HFFc6 (cell line): ENCODE results near the gene PTPN2. TPM values are rescaled to one million over a fixed set of nuclear protein-coding genes. Genes with fewer than 3 reads are reported as not detected.

Source experiments
- DNase-seq: peaks from one replicate; pipeline ENCODE4 v3.0.0-alpha.2; 2018
- H3K27ac Mint-ChIP-seq: 2 replicates; pipeline ENCODE4 v1.8.0; 2020; ENCODE audit warnings: mild to moderate bottlenecking, mixed read lengths
- H3K27me3 Mint-ChIP-seq: 2 replicates; pipeline ENCODE4 v1.8.0; 2021; ENCODE audit warnings: mild to moderate bottlenecking, moderate library complexity, mixed read lengths; ENCODE audit not compliant: insufficient read depth
- H3K36me3 Mint-ChIP-seq: 2 replicates; pipeline ENCODE4 v1.8.0; 2021; ENCODE audit warnings: low read depth, mixed read lengths
- H3K4me1 Mint-ChIP-seq: 2 replicates; pipeline ENCODE4 v1.8.0; 2020; ENCODE audit warnings: low read depth, mixed read lengths
- H3K4me3 Mint-ChIP-seq: 2 replicates; pipeline ENCODE4 v1.8.0; 2020; ENCODE audit warnings: mild to moderate bottlenecking, moderate library complexity, mixed read lengths
- H3K9me3 Mint-ChIP-seq: 2 replicates; pipeline ENCODE4 v1.8.0; 2020; ENCODE audit warnings: mild to moderate bottlenecking, mixed read lengths
- total RNA-seq, 6 experiments: library from RNA; stranded (reverse); fragmentation: NEBNext Ultra II Directional; extraction: Animal tissue kit (Norgen Biotek cat#: 25700); gene quantifications; 2 replicates in 1 of 6; 3 replicates in 5 of 6; pipeline ENCODE4 v1.2.3, GENCODE V29; 2021
- TF ChIP-seq, protein P1 (sequence below): fragments of 200-600 bp; sonication (generic); IDR thresholded peaks from 2 replicates; pipeline ENCODE4 v1.5.0; 2021; ENCODE audit warnings: antibody characterized with exemption, mild to moderate bottlenecking

Gene PTPN2
- total RNA-seq, 6 experiments from 2014 or later: 21.1 to 24.4 (median 23.2) TPM

DNA sequence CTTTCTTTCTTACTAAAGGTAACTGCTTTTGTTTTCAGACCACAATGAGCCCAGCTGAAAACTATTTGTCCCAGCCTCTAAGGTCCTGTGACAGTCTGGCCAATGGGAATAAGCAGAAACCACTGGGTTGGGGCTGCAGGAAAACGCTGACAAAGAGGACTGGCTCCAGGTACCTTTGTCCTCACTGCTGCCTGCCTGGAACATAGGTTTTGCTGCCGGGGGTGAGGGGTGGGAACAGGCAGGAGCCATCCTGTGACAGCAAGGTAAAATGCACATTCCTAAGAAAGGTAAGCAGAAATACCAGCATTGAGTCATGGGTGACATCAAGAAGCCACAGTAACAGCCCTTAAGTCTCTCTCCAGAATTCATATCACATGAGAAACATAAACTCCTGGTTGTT lies 21.6 kb downstream of the PTPN2 start:
- DNase-seq: no peak
- Mint-ChIP-seq H3K36me3 (no peaks in the 10 kb centered on the region), H3K27me3 (peaks cover 2% of the 10 kb centered on the region; the same call in 1 of the 2 replicates), H3K4me1 (peaks cover 19% of the 10 kb centered on the region), H3K4me3 (no peak overlapping the region), H3K9me3 (no peaks in the 10 kb centered on the region), H3K27ac (no peak overlapping the region)
- TF ChIP-seq, protein P1, sequence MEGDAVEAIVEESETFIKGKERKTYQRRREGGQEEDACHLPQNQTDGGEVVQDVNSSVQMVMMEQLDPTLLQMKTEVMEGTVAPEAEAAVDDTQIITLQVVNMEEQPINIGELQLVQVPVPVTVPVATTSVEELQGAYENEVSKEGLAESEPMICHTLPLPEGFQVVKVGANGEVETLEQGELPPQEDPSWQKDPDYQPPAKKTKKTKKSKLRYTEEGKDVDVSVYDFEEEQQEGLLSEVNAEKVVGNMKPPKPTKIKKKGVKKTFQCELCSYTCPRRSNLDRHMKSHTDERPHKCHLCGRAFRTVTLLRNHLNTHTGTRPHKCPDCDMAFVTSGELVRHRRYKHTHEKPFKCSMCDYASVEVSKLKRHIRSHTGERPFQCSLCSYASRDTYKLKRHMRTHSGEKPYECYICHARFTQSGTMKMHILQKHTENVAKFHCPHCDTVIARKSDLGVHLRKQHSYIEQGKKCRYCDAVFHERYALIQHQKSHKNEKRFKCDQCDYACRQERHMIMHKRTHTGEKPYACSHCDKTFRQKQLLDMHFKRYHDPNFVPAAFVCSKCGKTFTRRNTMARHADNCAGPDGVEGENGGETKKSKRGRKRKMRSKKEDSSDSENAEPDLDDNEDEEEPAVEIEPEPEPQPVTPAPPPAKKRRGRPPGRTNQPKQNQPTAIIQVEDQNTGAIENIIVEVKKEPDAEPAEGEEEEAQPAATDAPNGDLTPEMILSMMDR: no peak

DNA sequence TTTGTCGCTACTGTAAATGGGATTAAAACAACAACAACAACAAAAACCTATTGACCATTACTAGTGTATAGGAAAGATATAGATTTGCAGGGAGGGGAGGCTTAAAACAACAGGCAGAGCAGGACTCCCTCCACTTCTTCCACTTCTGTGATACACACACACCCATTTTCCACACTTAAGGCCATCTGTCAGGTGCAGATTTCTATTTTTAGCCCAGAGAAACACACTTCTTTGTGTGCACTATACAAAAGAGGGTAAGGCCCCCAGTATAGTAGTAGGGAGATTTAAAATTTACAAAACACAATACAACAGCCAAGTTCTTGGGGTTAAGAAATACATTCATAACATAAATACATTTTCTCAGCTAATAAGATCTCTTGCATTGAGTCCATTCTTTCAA lies 22.4 kb downstream of the PTPN2 start:
- H3K36me3 Mint-ChIP-seq: no peaks in the 10 kb centered on the region
- H3K4me1 Mint-ChIP-seq: peaks cover 19% of the 10 kb centered on the region
- H3K27ac Mint-ChIP-seq: no peak overlapping the region
- DNase-seq: no peak
- H3K27me3 Mint-ChIP-seq: peaks cover 2% of the 10 kb centered on the region; the same call in 1 of the 2 replicates
- TF ChIP-seq, protein P1: no peak
- H3K4me3 Mint-ChIP-seq: no peak overlapping the region
- no peaks in the 10 kb centered on the region for H3K9me3 Mint-ChIP-seq

DNA sequence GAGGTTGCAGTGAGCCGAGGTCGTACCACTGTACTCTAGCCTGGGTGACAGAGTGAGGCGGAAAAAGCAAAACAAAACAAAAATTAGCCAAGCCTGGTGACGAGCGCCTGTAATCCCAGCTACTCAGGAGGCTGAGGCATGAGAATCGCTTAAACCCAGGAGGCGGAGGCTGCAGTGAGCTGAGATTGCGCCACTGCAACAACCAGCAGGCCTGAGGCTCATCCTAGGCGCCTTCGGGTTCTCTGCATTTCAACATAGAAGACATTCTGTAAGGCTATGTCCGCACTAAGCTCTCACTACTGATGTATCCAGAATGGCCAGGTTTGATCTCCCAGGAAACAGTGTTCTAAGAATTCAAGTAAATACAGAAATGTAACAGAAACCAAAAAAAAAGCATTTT lies 23.5 kb downstream of the PTPN2 start:
- Mint-ChIP-seq H3K27ac (no peak overlapping the region), H3K9me3 (no peaks in the 10 kb centered on the region), H3K36me3 (no peaks in the 10 kb centered on the region; the same call in none of the 2 replicates), H3K4me3 (no peak overlapping the region), H3K27me3 (peaks cover under 1% of the 10 kb centered on the region; the same call in 1 of the 2 replicates), H3K4me1 (peaks cover 19% of the 10 kb centered on the region)
- DNase-seq: no peak
- TF ChIP-seq, protein P1: no peak

DNA sequence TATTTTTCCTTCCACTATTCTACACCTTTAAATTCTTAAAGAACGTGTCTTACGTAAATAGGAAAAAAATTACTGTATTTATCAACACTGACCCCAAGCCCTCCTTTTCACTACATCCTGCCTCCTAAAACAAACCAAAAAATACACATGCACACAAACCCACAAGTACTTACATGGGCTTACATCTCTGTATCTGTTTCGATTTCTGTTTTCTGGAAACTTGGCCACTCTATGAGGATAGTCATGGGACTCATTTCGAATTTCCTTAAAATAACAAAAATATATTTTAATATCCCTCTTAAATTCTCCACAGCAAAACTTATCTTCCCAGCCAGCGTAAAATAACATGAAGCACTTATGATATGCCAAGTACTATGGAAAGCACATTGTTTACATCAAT lies 25.0 kb downstream of the PTPN2 start:
- TF ChIP-seq, protein P1: no peak
- peaks cover 6% of the 10 kb centered on the region for H3K36me3 Mint-ChIP-seq
- DNase-seq: no peak
- no peak overlapping the region for H3K27ac Mint-ChIP-seq
- H3K27me3 Mint-ChIP-seq: no peaks in the 10 kb centered on the region; the same call in 1 of the 2 replicates
- no peaks in the 10 kb centered on the region for H3K9me3 Mint-ChIP-seq
- H3K4me3 Mint-ChIP-seq: no peak overlapping the region
- H3K4me1 Mint-ChIP-seq: peaks cover 16% of the 10 kb centered on the region

DNA sequence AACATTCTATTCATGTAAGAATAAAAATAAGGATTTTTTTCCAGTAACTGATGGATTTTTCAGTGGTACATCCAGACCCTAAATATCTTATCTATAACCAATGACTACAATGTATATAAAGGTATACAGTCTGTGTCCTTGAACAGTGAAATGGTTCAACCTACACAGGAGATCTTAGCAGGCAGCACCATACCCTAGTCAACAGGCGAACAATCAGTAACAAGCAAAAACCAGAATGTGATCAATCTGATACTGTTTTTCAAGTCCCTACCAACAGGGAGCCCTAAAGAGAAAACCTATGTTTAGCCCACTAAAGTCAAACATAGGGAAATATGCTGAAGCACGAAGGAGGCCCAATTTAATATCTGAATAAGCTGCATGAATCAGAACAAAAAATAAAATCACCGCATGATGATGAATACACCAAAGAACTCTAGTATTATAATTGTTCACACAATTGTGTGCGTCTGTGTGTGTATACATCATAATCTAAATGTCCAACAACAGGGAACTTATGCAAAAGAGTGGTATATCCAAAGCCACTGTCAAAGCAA lies 26.0 kb downstream of the PTPN2 start:
- Mint-ChIP-seq H3K27ac (no peak overlapping the region), H3K27me3 (no peaks in the 10 kb centered on the region; the same call in 1 of the 2 replicates), H3K9me3 (no peaks in the 10 kb centered on the region), H3K4me3 (no peak overlapping the region), H3K36me3 (peaks cover 12% of the 10 kb centered on the region), H3K4me1 (peaks cover 9% of the 10 kb centered on the region)
- no peak for DNase-seq
- TF ChIP-seq, protein P1: no peak
